A549 (cell line): ENCODE measurements around the gene LMTK2. TPM values are rescaled to one million over a fixed set of nuclear protein-coding genes. Genes with fewer than 3 reads are reported as not detected.

Experiments
- ATAC-seq, 2 experiments: fragments of 200-7000 bp in 1 of 2; fragments of >200 bp in 1 of 2; cut with Nextera tagmentation in 1 of 2; cut with Tn5 transposase in 1 of 2; 3 replicates each; pipeline versions ENCODE4 v1.8.0 to v1.9.1; 2018 to 2020; ENCODE audit warnings: mild to moderate bottlenecking in 1 of 2, moderate library complexity in 1 of 2
- CTCF ChIA-PET: fragments of 300-600 bp; sonication (Branson Sonifier 250); formaldehyde crosslinking; extraction: SDS; loops from one replicate; lab custom pipeline; 2021; ENCODE audit warnings: antibody characterized with exemption, inconsistent platforms; lab: Yijun Ruan, JAX
- POLR2A ChIA-PET: fragments of 350-600 bp; formaldehyde crosslinking; extraction: SDS; loops from one replicate; lab custom pipeline; 2021; ENCODE audit warnings: antibody characterized with exemption, inconsistent platforms; lab: Yijun Ruan, JAX
- DNase-seq, 2 experiments: peaks; one replicate each; pipeline versions ENCODE4 v3.0.0 to v3.0.0-alpha.2; 2011 to 2016; ENCODE audit warnings: low read depth in 1 of 2, low spot score in 1 of 2
- FAIRE-seq: peaks from 2 replicates; lab custom pipeline; 2011; peaks lifted over from hg19 to GRCh38; lab: Jason Lieb, UNC
- H3K27ac ChIP-seq, 2 experiments: fragments of >200 bp; sonication (Bioruptor Twin); formaldehyde crosslinking; 3 replicates each; pipeline ENCODE4 v1.5.1; 2016 to 2017
- H3K4me1 ChIP-seq: fragments of >200 bp; sonication (Bioruptor Twin); formaldehyde crosslinking; 3 replicates; pipeline ENCODE4 v1.6.1; 2016
- H3K4me2 ChIP-seq: fragments of >200 bp; sonication (Bioruptor Twin); formaldehyde crosslinking; 3 replicates; pipeline ENCODE4 v1.6.1; 2016
- H3K4me3 ChIP-seq: fragments of >200 bp; sonication (Bioruptor Twin); formaldehyde crosslinking; 3 replicates; pipeline ENCODE4 v1.5.1; 2016
- H3K9me3 ChIP-seq: fragments of >200 bp; sonication (Bioruptor Twin); formaldehyde crosslinking; 3 replicates; pipeline ENCODE4 v1.6.1; 2016
- EHMT2 ChIP-seq: fragments of 200-600 bp; sonication (generic); IDR thresholded peaks from 2 replicates; pipeline ENCODE4 v1.6.1; 2016; ENCODE audit warnings: antibody characterized with exemption, low read depth, mild to moderate bottlenecking, moderate library complexity
- FOXS1 ChIP-seq: fragments of 250-450 bp; sonication (Bioruptor Pico); IDR thresholded peaks from 2 replicates; pipeline ENCODE4 v1.5.0; 2020; ENCODE audit warnings: mild to moderate bottlenecking, moderate library complexity
- HOXB13 ChIP-seq: fragments of 250-450 bp; sonication (Bioruptor Pico); IDR thresholded peaks from 2 replicates; pipeline ENCODE4 v1.5.0; 2020; ENCODE audit warnings: low read depth, mild to moderate bottlenecking, moderate library complexity
- JUN ChIP-seq, 2 experiments: fragments of >200 bp; sonication (Bioruptor Twin); formaldehyde crosslinking; IDR thresholded peaks; 2 replicates in 1 of 2; 3 replicates in 1 of 2; pipeline ENCODE4 v1.6.1; 2016 to 2017
- MAFK ChIP-seq: fragments of 450-650 bp; IDR thresholded peaks from 2 replicates; pipeline ENCODE4 v1.6.1; 2014; ENCODE audit not compliant: partially characterized antibody
- POLR2AphosphoS2 ChIP-seq: conservative IDR thresholded peaks from 2 replicates; pipeline ENCODE4 v1.6.1; 2012; ENCODE audit warnings: low read length, improper control_type of control experiment, inconsistent platforms
- RNF2 ChIP-seq: fragments of 200-600 bp; sonication (generic); IDR thresholded peaks from 2 replicates; pipeline ENCODE4 v1.6.1; 2016; ENCODE audit warnings: low read depth, mild to moderate bottlenecking, antibody characterized with exemption, moderate library complexity, borderline replicate concordance
- ZSCAN20 ChIP-seq: fragments of 250-450 bp; sonication (Bioruptor Pico); IDR thresholded peaks from 2 replicates; pipeline ENCODE4 v1.8.0; 2022; ENCODE audit warnings: mild to moderate bottlenecking, moderate library complexity
- WGBS: methylation state at CpG from one replicate; pipeline ENCODE4 v1.1.6; 2017; ENCODE audit errors: missing lambda C conversion rate; 5-methylcytosine and 5-hydroxymethylcytosine counted together
- polyA plus RNA-seq, 4 experiments: library from polyadenylated mRNA; depleted of rRNA in 3 of 4; stranded (reverse); fragments of >200 nt; fragmentation: RNase III in 1 of 4; extraction: RNeasy Plus Mini Kit Qiagen cat#74134 plus additional on column Dnase treatment in 1 of 4; gene quantifications; 2 replicates in 3 of 4; 3 replicates in 1 of 4; pipeline ENCODE4 v1.2.3, GENCODE V29; 2011 to 2017
- TF ChIP-seq, protein P1 (sequence below): fragments of 200-600 bp; sonication (generic); IDR thresholded peaks from 2 replicates; pipeline ENCODE4 v1.6.1; 2016; ENCODE audit warnings: antibody characterized with exemption, mild to moderate bottlenecking, moderate library complexity
- TF ChIP-seq, protein P2 (sequence below): fragments of 250-450 bp; sonication (Bioruptor Pico); IDR thresholded peaks from 2 replicates; pipeline ENCODE4 v1.5.0; 2020; ENCODE audit warnings: low read depth, mild to moderate bottlenecking, moderate library complexity
- TF ChIP-seq, protein P3 (sequence below): fragments of >200 bp; sonication (Bioruptor Twin); formaldehyde crosslinking; IDR thresholded peaks from 3 replicates; pipeline ENCODE4 v1.6.1; 2016

LMTK2 gene
- polyA plus RNA-seq, 2 of the 4 experiments (the other 2 are of a cell fraction), result 7.9 to 13.0 TPM

GRCh38 chr7:98194186-98194585, 87.5 kb downstream of the LMTK2 start:
- 94% methylated on average over 28 of the region's 28 CpGs for WGBS
- peaks cover 3% of the 10 kb centered on the region; the same call in 1 of the 3 replicates for H3K9me3 ChIP-seq
- CTCF ChIA-PET, result interaction anchor here (0.9 kb wide), 1 partner anchor 27 kb away, joined by 4 read pairs; no protein-coding TSS in a partner anchor
- no peak overlapping the region for H3K4me2 ChIP-seq
- no peak for FAIRE-seq
- TF ChIP-seq JUN (IDR thresholded peaks at IDR 0.05) (no peak), FOXS1 (no peak), EHMT2 (no peak), HOXB13 (CRISPR knock-in tag) (no peak)
- TF ChIP-seq, all 56 proteins: peak for 0
- POLR2A ChIA-PET, result no interaction called here
- no peak for DNase-seq
- no peak for ATAC-seq
- Histone ChIP-seq H3K4me3 (no peak overlapping the region), H3K27ac (no peak overlapping the region), H3K4me1 (no peaks in the 10 kb centered on the region)

- no peak for TF ChIP-seq ZSCAN20
- no peak for TF ChIP-seq POLR2AphosphoS2
- TF ChIP-seq, protein P1, sequence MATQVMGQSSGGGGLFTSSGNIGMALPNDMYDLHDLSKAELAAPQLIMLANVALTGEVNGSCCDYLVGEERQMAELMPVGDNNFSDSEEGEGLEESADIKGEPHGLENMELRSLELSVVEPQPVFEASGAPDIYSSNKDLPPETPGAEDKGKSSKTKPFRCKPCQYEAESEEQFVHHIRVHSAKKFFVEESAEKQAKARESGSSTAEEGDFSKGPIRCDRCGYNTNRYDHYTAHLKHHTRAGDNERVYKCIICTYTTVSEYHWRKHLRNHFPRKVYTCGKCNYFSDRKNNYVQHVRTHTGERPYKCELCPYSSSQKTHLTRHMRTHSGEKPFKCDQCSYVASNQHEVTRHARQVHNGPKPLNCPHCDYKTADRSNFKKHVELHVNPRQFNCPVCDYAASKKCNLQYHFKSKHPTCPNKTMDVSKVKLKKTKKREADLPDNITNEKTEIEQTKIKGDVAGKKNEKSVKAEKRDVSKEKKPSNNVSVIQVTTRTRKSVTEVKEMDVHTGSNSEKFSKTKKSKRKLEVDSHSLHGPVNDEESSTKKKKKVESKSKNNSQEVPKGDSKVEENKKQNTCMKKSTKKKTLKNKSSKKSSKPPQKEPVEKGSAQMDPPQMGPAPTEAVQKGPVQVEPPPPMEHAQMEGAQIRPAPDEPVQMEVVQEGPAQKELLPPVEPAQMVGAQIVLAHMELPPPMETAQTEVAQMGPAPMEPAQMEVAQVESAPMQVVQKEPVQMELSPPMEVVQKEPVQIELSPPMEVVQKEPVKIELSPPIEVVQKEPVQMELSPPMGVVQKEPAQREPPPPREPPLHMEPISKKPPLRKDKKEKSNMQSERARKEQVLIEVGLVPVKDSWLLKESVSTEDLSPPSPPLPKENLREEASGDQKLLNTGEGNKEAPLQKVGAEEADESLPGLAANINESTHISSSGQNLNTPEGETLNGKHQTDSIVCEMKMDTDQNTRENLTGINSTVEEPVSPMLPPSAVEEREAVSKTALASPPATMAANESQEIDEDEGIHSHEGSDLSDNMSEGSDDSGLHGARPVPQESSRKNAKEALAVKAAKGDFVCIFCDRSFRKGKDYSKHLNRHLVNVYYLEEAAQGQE, result no peak
- TF ChIP-seq, protein P2, sequence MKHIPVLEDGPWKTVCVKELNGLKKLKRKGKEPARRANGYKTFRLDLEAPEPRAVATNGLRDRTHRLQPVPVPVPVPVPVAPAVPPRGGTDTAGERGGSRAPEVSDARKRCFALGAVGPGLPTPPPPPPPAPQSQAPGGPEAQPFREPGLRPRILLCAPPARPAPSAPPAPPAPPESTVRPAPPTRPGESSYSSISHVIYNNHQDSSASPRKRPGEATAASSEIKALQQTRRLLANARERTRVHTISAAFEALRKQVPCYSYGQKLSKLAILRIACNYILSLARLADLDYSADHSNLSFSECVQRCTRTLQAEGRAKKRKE (CRISPR knock-in tag), result no peak
- TF ChIP-seq, protein P3, sequence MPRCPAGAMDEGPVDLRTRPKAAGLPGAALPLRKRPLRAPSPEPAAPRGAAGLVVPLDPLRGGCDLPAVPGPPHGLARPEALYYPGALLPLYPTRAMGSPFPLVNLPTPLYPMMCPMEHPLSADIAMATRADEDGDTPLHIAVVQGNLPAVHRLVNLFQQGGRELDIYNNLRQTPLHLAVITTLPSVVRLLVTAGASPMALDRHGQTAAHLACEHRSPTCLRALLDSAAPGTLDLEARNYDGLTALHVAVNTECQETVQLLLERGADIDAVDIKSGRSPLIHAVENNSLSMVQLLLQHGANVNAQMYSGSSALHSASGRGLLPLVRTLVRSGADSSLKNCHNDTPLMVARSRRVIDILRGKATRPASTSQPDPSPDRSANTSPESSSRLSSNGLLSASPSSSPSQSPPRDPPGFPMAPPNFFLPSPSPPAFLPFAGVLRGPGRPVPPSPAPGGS, result no peak
- no peak for FAIRE-seq
- no peak overlapping the region for H3K4me2 ChIP-seq
- ChIA-PET CTCF (interaction anchor here (0.9 to 1.3 kb wide), 2 partner anchors 28 to 173 kb away, joined by 4 read pairs; no protein-coding TSS in a partner anchor), POLR2A (no interaction called here)
- no peak for ATAC-seq
- H3K4me1 ChIP-seq, result no peaks in the 10 kb centered on the region
- DNase-seq, result no peak
- no peak overlapping the region for H3K4me3 ChIP-seq
- 96% methylated on average over 8 of the region's 8 CpGs for WGBS
- no peak overlapping the region for H3K27ac ChIP-seq
- peaks cover 3% of the 10 kb centered on the region; the same call in 1 of the 3 replicates for H3K9me3 ChIP-seq
Observed at GRCh38 chr7:98194672-98195457, 88.2 kb downstream of the LMTK2 start.

DNA sequence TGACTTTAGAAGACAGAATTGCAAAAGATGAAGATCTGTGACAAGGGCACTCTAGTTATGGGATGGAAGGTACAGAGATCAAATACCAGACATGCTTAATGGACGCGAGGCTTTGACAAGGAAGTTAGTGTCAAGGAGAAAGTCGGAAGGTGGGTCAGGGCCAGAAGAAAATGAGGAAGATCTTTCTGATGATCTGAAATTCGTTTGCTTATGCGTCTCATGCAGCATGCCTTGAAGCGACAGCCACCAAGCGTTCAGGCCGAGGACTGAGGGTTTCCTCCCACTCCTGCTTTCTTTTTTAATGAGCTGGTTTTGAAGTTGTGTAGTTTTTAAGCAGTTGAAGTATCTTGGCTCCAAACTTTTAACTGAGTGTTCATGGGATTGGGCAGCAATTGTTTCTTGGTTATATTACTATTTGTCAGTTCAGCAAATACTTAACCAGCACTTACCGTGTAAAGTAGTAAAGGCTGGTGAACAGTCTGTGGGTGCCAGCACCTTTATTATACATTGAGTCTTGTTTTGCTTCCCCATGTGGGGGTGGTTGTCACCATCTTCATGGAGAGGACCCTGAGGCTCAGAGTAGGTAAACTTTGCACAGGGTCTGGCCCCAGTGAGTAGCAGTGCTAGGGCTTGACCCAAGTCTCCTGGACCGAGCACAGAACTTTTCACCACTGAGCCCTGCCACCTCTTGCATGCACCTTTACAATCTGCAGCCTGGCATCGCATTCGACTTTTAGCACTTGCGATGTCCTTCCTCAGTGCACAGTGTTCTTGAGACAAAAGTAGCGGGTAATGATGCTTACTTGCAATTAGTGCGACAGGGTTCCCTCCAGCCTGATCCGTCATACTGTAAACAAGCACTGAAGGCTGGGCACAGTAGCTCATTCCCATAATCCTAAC, 90.3 kb downstream of the LMTK2 start:
- Histone ChIP-seq H3K9me3 (peaks cover 3% of the 10 kb centered on the region; the same call in 1 of the 3 replicates), H3K4me1 (no peaks in the 10 kb centered on the region), H3K4me2 (no peak overlapping the region), H3K4me3 (no peak overlapping the region), H3K27ac (no peak overlapping the region)
- WGBS, result 81% methylated on average over 16 of the region's 16 CpGs
- ChIA-PET POLR2A (interaction anchor here (0.5 kb wide), 1 partner anchor 83 kb away, joined by 3 read pairs; no protein-coding TSS in a partner anchor), CTCF (no interaction called here)
- FAIRE-seq, result no peak
- TF ChIP-seq MAFK (peak; percentile 44), RNF2 (no peak)
- peak in 1 of 2 experiments; percentile 27; a peak in 1 of 6 replicates for ATAC-seq
- no peak for DNase-seq
